C4-2B (cell line): ENCODE measurements around the gene SPATA12.

Experiments
- ZFX ChIP-seq: fragments of 450-650 bp; IDR thresholded peaks from 2 replicates; pipeline ENCODE4 v1.6.1; 2017
- TF ChIP-seq, protein P1 (sequence below): fragments of 450-650 bp; conservative IDR thresholded peaks from 2 replicates; pipeline ENCODE4 v1.5.1; 2017; ENCODE audit warnings: mild to moderate bottlenecking

DNA sequence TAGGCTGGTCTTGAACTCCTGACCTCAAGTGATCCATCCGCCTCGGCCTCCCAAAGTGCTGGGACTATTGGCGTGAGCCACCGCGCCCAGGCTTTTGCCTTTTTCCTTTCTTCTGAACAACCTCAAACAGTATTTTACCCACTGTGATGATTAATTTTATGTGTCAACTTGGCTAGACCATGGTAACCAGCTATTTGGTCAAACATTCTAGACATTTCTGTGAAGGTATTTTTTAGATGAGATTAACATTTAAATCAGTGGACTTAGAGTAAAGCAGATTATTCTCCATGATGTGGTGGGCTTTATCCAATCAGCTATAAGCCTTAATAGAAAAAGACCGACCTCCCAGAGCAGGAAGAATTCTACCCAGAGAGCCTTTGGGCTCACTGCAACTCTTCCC, 6.0 kb downstream of the SPATA12 start:
- TF ChIP-seq, protein P1, sequence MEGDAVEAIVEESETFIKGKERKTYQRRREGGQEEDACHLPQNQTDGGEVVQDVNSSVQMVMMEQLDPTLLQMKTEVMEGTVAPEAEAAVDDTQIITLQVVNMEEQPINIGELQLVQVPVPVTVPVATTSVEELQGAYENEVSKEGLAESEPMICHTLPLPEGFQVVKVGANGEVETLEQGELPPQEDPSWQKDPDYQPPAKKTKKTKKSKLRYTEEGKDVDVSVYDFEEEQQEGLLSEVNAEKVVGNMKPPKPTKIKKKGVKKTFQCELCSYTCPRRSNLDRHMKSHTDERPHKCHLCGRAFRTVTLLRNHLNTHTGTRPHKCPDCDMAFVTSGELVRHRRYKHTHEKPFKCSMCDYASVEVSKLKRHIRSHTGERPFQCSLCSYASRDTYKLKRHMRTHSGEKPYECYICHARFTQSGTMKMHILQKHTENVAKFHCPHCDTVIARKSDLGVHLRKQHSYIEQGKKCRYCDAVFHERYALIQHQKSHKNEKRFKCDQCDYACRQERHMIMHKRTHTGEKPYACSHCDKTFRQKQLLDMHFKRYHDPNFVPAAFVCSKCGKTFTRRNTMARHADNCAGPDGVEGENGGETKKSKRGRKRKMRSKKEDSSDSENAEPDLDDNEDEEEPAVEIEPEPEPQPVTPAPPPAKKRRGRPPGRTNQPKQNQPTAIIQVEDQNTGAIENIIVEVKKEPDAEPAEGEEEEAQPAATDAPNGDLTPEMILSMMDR = no peak
- no peak for TF ChIP-seq ZFX
